Neuronal stem cell (in vitro differentiated cells): Measurements from ENCODE around the gene FAM20B.

Experiments used
- DNase-seq: peaks from one replicate; pipeline ENCODE4 v3.0.0-alpha.2; 2013; ENCODE audit warnings: low spot score
- H2AFZ ChIP-seq: one replicate; pipeline ENCODE4 v1.6.1; 2013; ENCODE audit warnings: mild to moderate bottlenecking, low read length, inconsistent platforms
- H2AK5ac ChIP-seq: 2 replicates; pipeline ENCODE4 v1.6.1; 2013; ENCODE audit warnings: low read depth, mild to moderate bottlenecking, inconsistent platforms, low read length, moderate library complexity, mixed read lengths
- H2BK120ac ChIP-seq: 2 replicates; pipeline ENCODE4 v1.6.1; 2013; ENCODE audit warnings: low read depth, mild to moderate bottlenecking, inconsistent platforms, low read length, moderate library complexity, mixed read lengths
- H2BK12ac ChIP-seq: one replicate; pipeline ENCODE4 v1.6.1; 2013; ENCODE audit warnings: low read length, inconsistent platforms
- H2BK15ac ChIP-seq: 2 replicates; pipeline ENCODE4 v1.6.1; 2013; ENCODE audit warnings: mild to moderate bottlenecking, low read length, inconsistent platforms, mixed read lengths
- H2BK5ac ChIP-seq: one replicate; pipeline ENCODE4 v1.6.1; 2013; ENCODE audit warnings: inconsistent platforms, mild to moderate bottlenecking, low read length, moderate library complexity
- H3K14ac ChIP-seq: one replicate; pipeline ENCODE4 v1.6.1; 2013; ENCODE audit warnings: low read length, inconsistent platforms
- H3K18ac ChIP-seq: 2 replicates; pipeline ENCODE4 v1.6.1; 2013; ENCODE audit warnings: low read length, inconsistent platforms
- H3K23ac ChIP-seq: 2 replicates; pipeline ENCODE4 v1.6.1; 2013; ENCODE audit warnings: low read depth, mild to moderate bottlenecking, mixed read lengths, low read length, inconsistent platforms; ENCODE audit not compliant: poor library complexity
- H3K27ac ChIP-seq: replicated peaks from 3 replicates; pipeline ENCODE4 v1.5.1; 2013; ENCODE audit warnings: low read length, inconsistent platforms
- H3K27me3 ChIP-seq, 3 experiments: 2 replicates each; pipeline ENCODE4 v1.6.1; 2013; ENCODE audit warnings: low read length in 3 of 3, mild to moderate bottlenecking in 2 of 3, inconsistent platforms in 1 of 3, low read depth in 1 of 3, mixed read lengths in 1 of 3, moderate library complexity in 1 of 3; ENCODE audit not compliant: control insufficient read depth in 3 of 3, insufficient read depth in 3 of 3
- H3K36me3 ChIP-seq, 2 donors: replicated peaks in 1 of 2; 2 replicates each; pipeline ENCODE4 v1.6.1; 2013; ENCODE audit warnings: low read length in 2 of 2; ENCODE audit not compliant: control insufficient read depth in 2 of 2, insufficient read depth in 2 of 2
- H3K4ac ChIP-seq: 2 replicates; pipeline ENCODE4 v1.6.1; 2013; ENCODE audit warnings: inconsistent platforms, mild to moderate bottlenecking, low read length, moderate library complexity
- H3K4me1 ChIP-seq, 2 donors: 1 replicate in 1 of 2; 2 replicates in 1 of 2; pipeline ENCODE4 v1.6.1; 2013; ENCODE audit warnings: low read length in 2 of 2, low read depth in 1 of 2; ENCODE audit not compliant: control insufficient read depth in 2 of 2, insufficient read depth in 1 of 2
- H3K4me2 ChIP-seq: one replicate; pipeline ENCODE4 v1.6.1; 2013; ENCODE audit warnings: mild to moderate bottlenecking, low read length, inconsistent platforms; ENCODE audit not compliant: insufficient read depth, poor library complexity, severe bottlenecking
- H3K4me3 ChIP-seq, 2 donors: 2 replicates each; pipeline ENCODE4 v1.5.1; 2013; ENCODE audit warnings: low read length in 2 of 2, mild to moderate bottlenecking in 2 of 2, inconsistent platforms in 1 of 2, moderate library complexity in 1 of 2
- H3K79me1 ChIP-seq: one replicate; pipeline ENCODE4 v1.6.1; 2013; ENCODE audit warnings: low read depth, mild to moderate bottlenecking, inconsistent platforms, low read length, moderate library complexity
- H3K9ac ChIP-seq: one replicate; pipeline ENCODE4 v1.6.1; 2013; ENCODE audit warnings: mild to moderate bottlenecking, low read depth, low read length, inconsistent platforms; ENCODE audit not compliant: poor library complexity
- H3K9me3 ChIP-seq, 2 donors: replicated peaks in 1 of 2; 2 replicates each; pipeline versions ENCODE3 to v1.6.1; 2013; ENCODE audit warnings: low read length in 2 of 2, mild to moderate bottlenecking in 2 of 2, inconsistent platforms in 1 of 2, low read depth in 1 of 2, mixed read lengths in 1 of 2, moderate library complexity in 1 of 2; ENCODE audit not compliant: control insufficient read depth in 2 of 2, insufficient read depth in 1 of 2
- H4K8ac ChIP-seq: one replicate; pipeline ENCODE4 v1.6.1; 2013; ENCODE audit warnings: low read depth, mild to moderate bottlenecking, inconsistent platforms, low read length, moderate library complexity
- H4K91ac ChIP-seq: one replicate; pipeline ENCODE4 v1.6.1; 2013; ENCODE audit warnings: low read length, low read depth, mild to moderate bottlenecking, inconsistent platforms; ENCODE audit not compliant: poor library complexity
- WGBS, 2 donors: extraction: QIAGEN DNeasy Blood & Tissue Kit; methylation state at CpG; one replicate each; pipeline ENCODE4 v1.1.7; 2013; ENCODE audit warnings: missing lambda C conversion rate in 2 of 2, mixed read lengths in 1 of 2; ENCODE audit not compliant: insufficient read length in 2 of 2, insufficient replicate concordance in 1 of 2; ENCODE audit errors: extremely low coverage in 2 of 2; 5-methylcytosine and 5-hydroxymethylcytosine counted together

FAM20B gene

DNA sequence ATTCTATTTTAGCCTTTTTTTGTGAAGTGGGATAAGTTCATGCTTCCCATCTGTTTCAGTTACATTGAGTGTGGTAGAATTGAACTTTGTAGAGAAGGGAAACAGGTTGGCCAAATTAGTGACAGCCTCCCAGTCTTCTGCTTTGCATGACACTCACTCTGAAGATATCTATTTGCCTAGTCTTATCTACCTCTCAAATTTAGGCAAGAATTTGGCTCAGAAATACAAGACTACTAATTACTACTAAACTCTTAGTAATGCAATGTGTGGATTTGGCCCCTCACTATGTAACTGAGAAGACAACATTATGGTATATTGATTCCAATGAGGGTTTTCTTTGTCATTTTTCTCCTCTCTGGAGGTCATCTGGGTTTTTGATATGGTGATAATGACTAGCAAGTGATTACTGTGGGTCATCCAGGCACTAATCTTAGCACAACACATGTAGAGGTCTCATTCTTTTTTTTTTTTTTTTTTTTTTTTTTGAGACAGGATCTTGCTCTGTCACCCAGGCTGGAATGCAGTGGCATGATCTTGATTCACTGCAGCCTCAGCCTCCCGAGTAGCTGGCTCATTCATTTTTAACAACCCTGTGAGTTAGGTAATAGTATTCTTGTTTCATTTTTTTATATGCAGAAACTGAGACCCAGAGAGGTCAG lies 6.3 kb downstream of the FAM20B start:
- Histone ChIP-seq H3K23ac (no peak overlapping the region), H3K79me1 (peaks cover 6% of the 10 kb centered on the region), H2BK120ac (no peak overlapping the region), H2BK12ac (no peak overlapping the region), H3K9ac (no peak overlapping the region), H3K27me3 (no peaks in the 10 kb centered on the region), H3K18ac (no peak overlapping the region), H2BK5ac (no peak overlapping the region), H2BK15ac (no peak overlapping the region), H3K27ac (no peak overlapping the region), H4K91ac (no peak overlapping the region), H3K9me3 (no peaks in the 10 kb centered on the region), H3K4me2 (no peak overlapping the region), H3K14ac (no peak overlapping the region), H2AFZ (no peak overlapping the region), H4K8ac (no peak overlapping the region), H3K4me1 (peaks cover 6 to 27% of the 10 kb centered on the region in 2 donors), H2AK5ac (no peak overlapping the region), H3K4me3 (no peak overlapping the region), H3K4ac (no peak overlapping the region), H3K36me3 (no peaks in the 10 kb centered on the region)
- DNase-seq = no peak
- no CpG with 5 or more reads among the region's 1 CpG for WGBS, 2 donors

DNA sequence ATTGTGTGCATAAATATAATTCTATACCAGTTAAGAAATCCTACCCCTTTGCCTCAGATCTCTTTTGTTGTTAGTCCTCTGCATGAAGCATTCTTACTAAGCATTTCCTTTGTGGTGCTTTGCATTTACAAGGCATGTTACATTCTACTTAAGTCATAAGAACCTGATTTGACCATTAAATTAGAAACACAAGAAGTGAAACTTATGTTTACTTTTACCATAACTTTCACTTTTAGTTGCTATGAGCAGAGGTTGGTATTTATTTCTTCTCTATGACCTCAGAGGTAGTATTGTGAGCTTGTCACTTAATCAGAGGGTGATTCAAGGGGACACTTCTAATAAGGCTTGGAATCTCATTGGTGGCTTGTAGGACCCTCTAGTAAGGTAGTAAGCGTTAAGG lies 9.0 kb downstream of the FAM20B start:
- Histone ChIP-seq H3K4ac (no peak overlapping the region), H3K27ac (no peak overlapping the region)

DNA sequence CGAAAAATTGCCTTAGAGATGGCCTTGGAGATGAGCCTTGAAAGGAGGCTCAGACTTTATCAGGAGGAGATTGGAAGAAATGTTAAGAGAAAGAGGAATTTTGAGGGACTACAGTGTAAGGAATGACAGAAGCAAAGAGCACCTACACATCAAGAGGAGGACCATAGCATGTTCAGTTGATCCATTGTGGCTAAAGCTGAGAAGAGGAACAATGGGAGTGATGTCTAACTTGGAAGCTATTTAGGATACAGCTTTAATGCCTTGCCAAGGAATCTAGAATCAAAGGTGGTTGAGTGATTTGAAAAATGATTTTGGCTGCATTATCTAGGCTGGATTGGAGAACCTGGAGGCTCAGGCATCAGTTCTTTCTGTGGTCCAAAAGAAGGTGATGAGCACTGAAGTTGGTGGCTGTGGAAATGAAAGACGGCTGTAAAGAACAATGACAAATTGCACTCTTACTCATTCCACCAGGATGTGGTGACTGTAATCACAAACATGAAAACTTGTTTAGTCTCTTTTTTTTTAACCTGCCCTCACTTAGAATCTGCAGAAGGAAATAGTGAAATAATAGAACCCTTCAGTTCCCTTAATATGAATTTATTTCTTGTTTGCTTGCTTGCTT lies 11.3 kb downstream of the FAM20B start:
- H3K14ac ChIP-seq = no peak overlapping the region
- H3K23ac ChIP-seq = no peak overlapping the region
- H4K91ac ChIP-seq = no peak overlapping the region
- H3K18ac ChIP-seq = no peak overlapping the region
- H2AFZ ChIP-seq = no peak overlapping the region
- H3K4me2 ChIP-seq = no peak overlapping the region
- H2AK5ac ChIP-seq = no peak overlapping the region
- no peak overlapping the region for H2BK15ac ChIP-seq
- H4K8ac ChIP-seq = no peak overlapping the region
- no peak overlapping the region for H3K9ac ChIP-seq
- H3K36me3 ChIP-seq = no peaks in the 10 kb centered on the region
- no CpG with 5 or more reads among the region's 2 CpGs for WGBS, 2 donors
- H3K4me3 ChIP-seq = no peak overlapping the region
- H3K4ac ChIP-seq = no peak overlapping the region
- no peak overlapping the region for H2BK12ac ChIP-seq
- DNase-seq = no peak
- peaks cover 5% of the 10 kb centered on the region for H3K79me1 ChIP-seq
- no peak overlapping the region for H3K27ac ChIP-seq
- H2BK5ac ChIP-seq = no peak overlapping the region
- H3K9me3 ChIP-seq = peaks cover 0 to 2% of the 10 kb centered on the region in 2 donors
- peaks cover 6 to 11% of the 10 kb centered on the region in 2 donors for H3K4me1 ChIP-seq
- H3K27me3 ChIP-seq = no peaks in the 10 kb centered on the region
- no peak overlapping the region for H2BK120ac ChIP-seq

More for the DNA sequence above, 9.0 kb downstream of the FAM20B start:
- no peak overlapping the region for H4K91ac ChIP-seq
- H2BK5ac ChIP-seq = no peak overlapping the region
- peaks cover 4% of the 10 kb centered on the region for H3K79me1 ChIP-seq
- WGBS, 2 donors = no CpG with 5 or more reads among the region's 1 CpG
- no peak overlapping the region for H3K9ac ChIP-seq
- no peak overlapping the region for H2AFZ ChIP-seq
- H2BK120ac ChIP-seq = no peak overlapping the region
- H3K9me3 ChIP-seq = no peaks in the 10 kb centered on the region
- H3K14ac ChIP-seq = no peak overlapping the region
- H3K27me3 ChIP-seq = no peaks in the 10 kb centered on the region
- H3K4me3 ChIP-seq = no peak overlapping the region
- no peak overlapping the region for H4K8ac ChIP-seq
- H3K18ac ChIP-seq = no peak overlapping the region
- no peak for DNase-seq
- no peak overlapping the region for H3K4me2 ChIP-seq
- H2AK5ac ChIP-seq = no peak overlapping the region
- H2BK12ac ChIP-seq = no peak overlapping the region
- no peak overlapping the region for H3K23ac ChIP-seq
- H2BK15ac ChIP-seq = no peak overlapping the region
- H3K4me1 ChIP-seq = peaks cover 6 to 13% of the 10 kb centered on the region in 2 donors
- no peaks in the 10 kb centered on the region for H3K36me3 ChIP-seq

DNA sequence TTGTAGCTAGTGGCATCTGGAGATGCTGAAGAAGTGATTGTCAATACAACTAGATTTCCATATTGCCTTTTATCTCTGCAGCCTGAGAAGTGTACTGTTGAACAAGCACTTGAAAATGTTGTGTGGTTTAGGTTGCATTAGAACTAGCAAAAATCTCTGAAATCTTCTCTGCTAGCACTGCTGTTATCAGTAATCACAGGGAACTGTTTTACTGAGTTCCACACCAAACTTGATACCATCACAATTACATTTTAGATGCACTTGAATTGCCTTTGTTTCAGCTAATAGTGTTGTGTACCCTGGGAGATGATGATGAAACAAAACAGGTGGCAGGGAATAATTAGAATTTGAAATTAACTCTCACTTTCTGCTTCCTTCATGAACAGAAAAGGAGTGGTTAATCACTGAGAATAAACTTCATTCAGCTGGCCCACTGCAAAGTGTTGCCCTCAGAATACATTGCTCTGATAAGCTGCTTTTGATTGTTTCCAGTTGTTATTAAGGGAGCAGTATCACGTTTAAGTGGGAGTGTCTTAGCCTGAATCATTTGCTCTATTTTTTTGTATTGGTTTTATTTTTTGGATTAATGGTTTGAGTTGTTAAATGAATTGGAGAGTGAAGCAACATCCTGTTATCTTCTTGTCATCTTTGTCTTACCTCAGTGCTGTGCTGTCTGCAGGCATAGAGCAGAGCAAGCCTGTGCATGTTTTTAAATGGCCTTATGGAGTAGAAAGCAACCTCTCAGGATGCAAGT lies 13.0 kb downstream of the FAM20B start:
- Histone ChIP-seq H3K4me1 (peaks cover 5 to 6% of the 10 kb centered on the region in 2 donors), H3K4me2 (no peak overlapping the region), H2BK120ac (no peak overlapping the region), H3K23ac (no peak overlapping the region), H3K4ac (no peak overlapping the region), H3K18ac (no peak overlapping the region), H3K36me3 (peaks cover 0 to 2% of the 10 kb centered on the region in 2 donors), H4K91ac (no peak overlapping the region), H2BK12ac (no peak overlapping the region), H3K27ac (no peak overlapping the region), H3K14ac (no peak overlapping the region), H4K8ac (no peak overlapping the region), H2BK5ac (no peak overlapping the region), H3K4me3 (no peak overlapping the region), H3K9me3 (peaks cover 3 to 5% of the 10 kb centered on the region in 2 donors), H3K27me3 (no peaks in the 10 kb centered on the region), H2BK15ac (no peak overlapping the region), H2AFZ (no peak overlapping the region), H2AK5ac (no peak overlapping the region), H3K79me1 (peaks cover 14% of the 10 kb centered on the region), H3K9ac (no peak overlapping the region)
- DNase-seq = no peak
- no CpG with 5 or more reads among the region's 1 CpG for WGBS, 2 donors
